Measurements from ENCODE around the gene FPR1. TPM values are rescaled to one million over a fixed set of nuclear protein-coding genes. Genes with fewer than 3 reads are reported as not detected.

Gene FPR1
- total and polyA plus RNA-seq, 2 of the 4 experiments (the other 2 are of a cell fraction): not detected

DNA sequence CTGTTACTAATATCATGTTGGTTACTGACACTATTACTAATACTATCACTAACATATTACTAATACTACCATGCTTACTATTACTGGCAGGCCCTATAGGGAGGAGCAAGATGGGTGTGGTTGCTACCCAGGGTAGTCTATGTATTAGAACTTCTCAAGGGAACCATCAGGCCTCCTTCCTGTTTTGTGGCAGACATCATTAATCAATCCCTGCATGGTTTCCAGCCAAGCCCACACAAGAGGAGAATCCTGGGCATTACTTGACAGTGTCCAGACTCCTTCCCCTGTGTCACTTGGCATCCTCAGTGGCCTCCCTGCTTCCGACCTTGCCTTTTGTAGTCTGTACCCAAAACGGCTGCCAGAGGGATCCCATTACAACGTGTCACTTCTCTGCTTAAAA lies 36.8 kb downstream of the FPR1 start:
- no peak overlapping the region for H3K4ac ChIP-seq (ENCODE audit: low read depth, low read length)
- no peak overlapping the region for H3K27ac ChIP-seq (ENCODE audit: insufficient read depth, low read length)
- no peak for TF ChIP-seq MAZ (IDR thresholded peaks at IDR 0.05; ENCODE audit: borderline replicate concordance, low read depth, low read length)
- no peak for TF ChIP-seq MAFK (IDR thresholded peaks at IDR 0.05; ENCODE audit: low read depth, low read length)
- TF ChIP-seq, protein P1, sequence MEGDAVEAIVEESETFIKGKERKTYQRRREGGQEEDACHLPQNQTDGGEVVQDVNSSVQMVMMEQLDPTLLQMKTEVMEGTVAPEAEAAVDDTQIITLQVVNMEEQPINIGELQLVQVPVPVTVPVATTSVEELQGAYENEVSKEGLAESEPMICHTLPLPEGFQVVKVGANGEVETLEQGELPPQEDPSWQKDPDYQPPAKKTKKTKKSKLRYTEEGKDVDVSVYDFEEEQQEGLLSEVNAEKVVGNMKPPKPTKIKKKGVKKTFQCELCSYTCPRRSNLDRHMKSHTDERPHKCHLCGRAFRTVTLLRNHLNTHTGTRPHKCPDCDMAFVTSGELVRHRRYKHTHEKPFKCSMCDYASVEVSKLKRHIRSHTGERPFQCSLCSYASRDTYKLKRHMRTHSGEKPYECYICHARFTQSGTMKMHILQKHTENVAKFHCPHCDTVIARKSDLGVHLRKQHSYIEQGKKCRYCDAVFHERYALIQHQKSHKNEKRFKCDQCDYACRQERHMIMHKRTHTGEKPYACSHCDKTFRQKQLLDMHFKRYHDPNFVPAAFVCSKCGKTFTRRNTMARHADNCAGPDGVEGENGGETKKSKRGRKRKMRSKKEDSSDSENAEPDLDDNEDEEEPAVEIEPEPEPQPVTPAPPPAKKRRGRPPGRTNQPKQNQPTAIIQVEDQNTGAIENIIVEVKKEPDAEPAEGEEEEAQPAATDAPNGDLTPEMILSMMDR (conservative IDR thresholded peaks at IDR 0.05; ENCODE audit: low read depth, low read length): no peak
- no peak for TF ChIP-seq BHLHE40 (IDR thresholded peaks at IDR 0.05; ENCODE audit: low read depth, low read length)
- TF ChIP-seq CEBPB (IDR thresholded peaks at IDR 0.05; ENCODE audit: low read depth, low read length): no peak
- no peak for TF ChIP-seq CHD1 (IDR thresholded peaks at IDR 0.05; ENCODE audit: low read depth, low read length)
- no peak for TF ChIP-seq RAD21 (IDR thresholded peaks at IDR 0.05; ENCODE audit: low read length)
- no peak for TF ChIP-seq SMC3 (IDR thresholded peaks at IDR 0.05; ENCODE audit: low read depth, low read length)
- TF ChIP-seq FOS (IDR thresholded peaks at IDR 0.05; ENCODE audit: low read depth, low read length): no peak
- TF ChIP-seq RFX5 (IDR thresholded peaks at IDR 0.05; ENCODE audit: low read depth, low read length): no peak
- TF ChIP-seq MXI1 (IDR thresholded peaks at IDR 0.05; ENCODE audit: borderline replicate concordance, low read depth, low read length): no peak
- TF ChIP-seq RCOR1 (IDR thresholded peaks at IDR 0.05; ENCODE audit: insufficient replicate concordance, low read length): no peak
- TF ChIP-seq, protein P2, sequence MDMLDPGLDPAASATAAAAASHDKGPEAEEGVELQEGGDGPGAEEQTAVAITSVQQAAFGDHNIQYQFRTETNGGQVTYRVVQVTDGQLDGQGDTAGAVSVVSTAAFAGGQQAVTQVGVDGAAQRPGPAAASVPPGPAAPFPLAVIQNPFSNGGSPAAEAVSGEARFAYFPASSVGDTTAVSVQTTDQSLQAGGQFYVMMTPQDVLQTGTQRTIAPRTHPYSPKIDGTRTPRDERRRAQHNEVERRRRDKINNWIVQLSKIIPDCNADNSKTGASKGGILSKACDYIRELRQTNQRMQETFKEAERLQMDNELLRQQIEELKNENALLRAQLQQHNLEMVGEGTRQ (IDR thresholded peaks at IDR 0.05; ENCODE audit: low read depth, low read length): no peak
- TF ChIP-seq, protein P3, sequence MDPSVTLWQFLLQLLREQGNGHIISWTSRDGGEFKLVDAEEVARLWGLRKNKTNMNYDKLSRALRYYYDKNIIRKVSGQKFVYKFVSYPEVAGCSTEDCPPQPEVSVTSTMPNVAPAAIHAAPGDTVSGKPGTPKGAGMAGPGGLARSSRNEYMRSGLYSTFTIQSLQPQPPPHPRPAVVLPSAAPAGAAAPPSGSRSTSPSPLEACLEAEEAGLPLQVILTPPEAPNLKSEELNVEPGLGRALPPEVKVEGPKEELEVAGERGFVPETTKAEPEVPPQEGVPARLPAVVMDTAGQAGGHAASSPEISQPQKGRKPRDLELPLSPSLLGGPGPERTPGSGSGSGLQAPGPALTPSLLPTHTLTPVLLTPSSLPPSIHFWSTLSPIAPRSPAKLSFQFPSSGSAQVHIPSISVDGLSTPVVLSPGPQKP (IDR thresholded peaks at IDR 0.05; ENCODE audit: borderline replicate concordance, low read depth, low read length): no peak
- no peak for TF ChIP-seq NFE2L2 (IDR thresholded peaks at IDR 0.05; ENCODE audit: low read depth, low read length)
- no peak for TF ChIP-seq POLR2A (IDR thresholded peaks at IDR 0.05; ENCODE audit: low read depth, low read length)
- peaks cover 20% of the 10 kb centered on the region for H3K27me3 ChIP-seq (ENCODE audit: control insufficient read depth, insufficient read depth, low read length)
- no peak overlapping the region for H2AFZ ChIP-seq (replicated peaks; ENCODE audit: low read length, poor library complexity)
- in situ Hi-C loops (cut with MboI; ENCODE audit: low sequenced_read_pairs) (no loop called here), intact Hi-C loops (cut with micrococcal nuclease) (no loop called here), dilution Hi-C loops (cut with HindIII; ENCODE audit: low sequenced_read_pairs, unreplicated experiment) (no loop called here)
- 27% methylated on average over 2 of the region's 3 CpGs; no CpG with 5 or more reads in 1 of the 2 experiments for WGBS, 2 experiments (ENCODE audit: extremely low coverage in 2 of 2, insufficient read length in 1 of 2)
- H3K4me3 ChIP-seq (ENCODE audit: insufficient read depth, low read depth, low read length): no peak overlapping the region
- H4K8ac ChIP-seq (ENCODE audit: low read depth in 2 of 2, low read length in 2 of 2): no peak overlapping the region
- no peak overlapping the region for H4K91ac ChIP-seq (ENCODE audit: insufficient read depth, low read depth, low read length)
- H2BK20ac ChIP-seq (ENCODE audit: low read depth, low read length): no peak overlapping the region
- H2BK120ac ChIP-seq (ENCODE audit: low read depth, low read length): no peak overlapping the region
- H4K5ac ChIP-seq (ENCODE audit: low read depth, low read length): no peak overlapping the region
- no peak overlapping the region for H3K4me2 ChIP-seq (ENCODE audit: low read depth, low read length)
- no peaks in the 10 kb centered on the region; the same call in 1 of the 2 replicates for H3K4me1 ChIP-seq (ENCODE audit: control insufficient read depth, insufficient read depth, low read length)
- no peaks in the 10 kb centered on the region for H3K79me1 ChIP-seq (ENCODE audit: low read depth in 1 of 2, low read length in 2 of 2)
- H3K56ac ChIP-seq (ENCODE audit: extremely low read depth, insufficient read depth, low read length): no peak overlapping the region
- no TSS peak for BruUV-seq (replicated peaks)
- CTCF ChIA-PET: no interaction called here
- H3K14ac ChIP-seq (replicated peaks; ENCODE audit: low read depth, low read length): no peak overlapping the region
- DNase-seq: no peak
- POLR2A ChIA-PET (ENCODE audit: unreplicated experiment): no interaction called here
- no peak overlapping the region for H2AK5ac ChIP-seq (ENCODE audit: low read depth, low read length)
- H2BK5ac ChIP-seq (ENCODE audit: low read depth, low read length, poor library complexity, severe bottlenecking): no peak overlapping the region
- H2BK15ac ChIP-seq (ENCODE audit: low read depth, low read length): no peak overlapping the region
- no peak overlapping the region for H3K23ac ChIP-seq (ENCODE audit: low read depth, low read length)
- H3K9ac ChIP-seq (ENCODE audit: low read depth, low read length): no peak overlapping the region
- H2AK9ac ChIP-seq (replicated peaks; ENCODE audit: low read depth, low read length, poor library complexity): no peak overlapping the region
- H3K9me1 ChIP-seq (ENCODE audit: insufficient read depth, low read length): 0 out of 2 replicates have a peak, but pooled peaks cover under 1% of the 10 kb centered on the region
- no peaks in the 10 kb centered on the region for H3K36me3 ChIP-seq (ENCODE audit: control insufficient read depth, insufficient read depth, low read length)
- 0 out of 2 replicates have a peak, but pooled peaks cover under 1% of the 10 kb centered on the region for H4K20me1 ChIP-seq (ENCODE audit: insufficient read depth, low read length)
- ATAC-seq (ENCODE audit: low read depth): no peak
- H3K18ac ChIP-seq (ENCODE audit: low read depth, low read length): no peak overlapping the region
- H3K9me3 ChIP-seq (ENCODE audit: control insufficient read depth, insufficient read depth, low read length): peaks cover 5% of the 10 kb centered on the region
